ENCODE data around the gene CCDC40. TPM values are rescaled to one million over a fixed set of nuclear protein-coding genes. Genes with fewer than 3 reads are reported as not detected.

The CCDC40 gene
- total and polyA plus RNA-seq, 9 of the 15 experiments (the other 6 are each of a cell fraction or from before 2014, with no cell fraction given) = 0.07 to 0.33 TPM; not detected in 7

GRCh38 chr17:80008383-80008840 is 28.0 kb upstream of the CCDC40 start (continued):
- no peak for TF ChIP-seq E2F5 (CRISPR knock-in tag; IDR thresholded peaks at IDR 0.05)
- no peak for TF ChIP-seq TEAD4 (IDR thresholded peaks at IDR 0.05; ENCODE audit: low read length)
- TF ChIP-seq TEAD4 (CRISPR knock-in tag; IDR thresholded peaks at IDR 0.05; ENCODE audit: borderline replicate concordance) = no peak
- no peak for TF ChIP-seq ZFPM2 (CRISPR knock-in tag; IDR thresholded peaks at IDR 0.05)
- TF ChIP-seq OTX1 (CRISPR knock-in tag; IDR thresholded peaks at IDR 0.05) = no peak
- no peak for TF ChIP-seq HDGF (IDR thresholded peaks at IDR 0.05)
- peak; percentile 42; the same call in 1 of the 2 replicates for TF ChIP-seq CREM (IDR thresholded peaks at IDR 0.05; ENCODE audit: low read depth)
- peak in 1 of 2 experiments; percentile 67; a peak in 3 of 4 replicates for TF ChIP-seq MAZ (CRISPR knock-in tag; conservative IDR thresholded peaks at IDR 0.05 in 1 of 2, IDR thresholded peaks at IDR 0.05 in 1 of 2)
- 0 out of 2 replicates have a peak, but pooled peaks have one; percentile 25 for TF ChIP-seq BHLHE40 (IDR thresholded peaks at IDR 0.05; ENCODE audit: low read length)
- TF ChIP-seq ZNF175 (CRISPR knock-in tag; IDR thresholded peaks at IDR 0.05; ENCODE audit: low read depth) = no peak
- peak; percentile 88 to 94 (median 93) for TF ChIP-seq CTCF (IDR thresholded peaks at IDR 0.05 in 2 of 3, conservative IDR thresholded peaks at IDR 0.05 in 1 of 3; ENCODE audit: insufficient read depth in 2 of 3, low read depth in 1 of 3, low read length in 3 of 3)
- TF ChIP-seq ATF1 (CRISPR knock-in tag; IDR thresholded peaks at IDR 0.05) = no peak
- TF ChIP-seq ATF1 (tag; IDR thresholded peaks at IDR 0.05) = 0 out of 2 replicates have a peak, but pooled peaks have one; percentile 20

Data from K562 (cell line).